GM15510 (cell line): ENCODE data around the gene KCNK4.

Experiments used
- POLR2A ChIP-seq: IDR thresholded peaks from 3 replicates; pipeline ENCODE4 v1.6.1; 2011; ENCODE audit warnings: borderline replicate concordance; ENCODE audit not compliant: insufficient read length; ENCODE audit errors: extremely low read depth

The KCNK4 gene

DNA sequence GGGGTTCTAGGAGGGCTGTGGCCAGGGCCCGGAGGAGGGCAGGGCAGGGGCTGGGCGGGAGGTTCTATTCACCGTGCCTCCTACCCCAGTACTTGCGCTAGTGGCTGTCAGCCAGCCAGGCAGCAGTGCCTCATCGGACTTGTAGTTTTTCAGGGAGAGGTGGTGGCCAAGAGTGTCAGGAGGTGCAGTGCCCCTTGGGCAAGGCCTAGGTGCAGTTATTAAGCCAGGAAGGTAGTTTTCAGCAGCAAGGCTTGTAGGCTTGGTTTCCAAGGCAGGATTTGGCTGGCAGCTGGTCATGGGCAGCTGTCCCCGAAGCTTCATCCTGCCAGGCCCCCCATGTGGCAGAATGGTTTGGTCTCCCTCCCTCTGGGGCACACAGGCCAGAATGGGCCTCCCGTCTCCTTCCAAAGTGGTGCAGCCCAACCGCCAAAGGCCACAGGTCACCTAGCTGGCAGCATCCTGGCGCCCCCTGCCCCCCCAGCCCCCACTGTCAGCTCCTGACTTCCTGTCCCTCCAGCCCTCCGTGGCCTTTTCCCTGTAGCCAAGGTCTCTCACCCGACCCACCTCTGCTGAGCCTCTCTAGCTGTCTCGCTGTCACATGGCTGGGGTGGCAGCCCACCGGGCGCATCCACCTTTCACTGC is 57.4 kb downstream of the KCNK4 start:
- no peak for TF ChIP-seq POLR2A

DNA sequence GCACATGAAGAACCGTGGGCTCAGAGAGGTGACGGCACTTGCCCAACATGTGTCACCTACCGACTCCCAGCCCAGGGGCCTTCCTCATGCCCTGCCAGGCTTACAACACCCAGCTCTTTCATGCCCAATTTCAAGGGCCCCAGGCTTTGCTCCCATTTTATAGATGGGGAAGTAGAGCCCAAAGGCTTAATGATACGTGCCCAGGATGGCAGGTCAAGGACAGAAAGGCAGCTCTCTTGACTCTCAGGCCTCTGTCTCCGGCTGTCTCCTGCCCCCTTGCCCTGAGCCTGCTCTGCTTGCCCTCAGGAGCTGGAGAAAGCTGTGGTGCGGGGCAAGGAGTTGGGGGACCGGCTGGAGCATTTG is 57.9 kb downstream of the KCNK4 start:
- no peak for TF ChIP-seq POLR2A

DNA sequence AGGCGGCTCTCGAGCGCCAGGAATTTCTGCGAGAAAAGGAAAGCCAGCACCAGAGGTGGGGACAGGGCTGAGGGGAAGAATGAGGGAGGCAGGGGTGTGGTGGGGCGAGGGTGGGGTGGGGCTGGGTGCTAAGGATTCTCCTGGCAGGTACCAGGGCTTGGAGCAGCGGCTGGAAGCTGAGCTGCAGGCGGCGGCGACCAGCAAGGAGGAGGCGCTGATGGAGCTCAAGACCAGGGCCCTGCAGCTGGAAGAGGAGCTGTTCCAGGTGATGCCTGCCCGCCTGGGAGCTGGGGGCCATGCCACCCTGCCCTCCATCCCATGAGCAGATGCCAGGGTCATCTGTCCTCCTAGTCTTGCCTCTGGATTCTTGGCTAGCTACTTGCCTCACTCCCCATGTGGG is 58.3 kb downstream of the KCNK4 start:
- TF ChIP-seq POLR2A, result no peak
